ENCODE data around the gene NHEJ1. TPM values are rescaled to one million over a fixed set of nuclear protein-coding genes. Genes with fewer than 3 reads are reported as not detected.
A peak's percentile ranks its signal among the peaks of the same experiment; 100 is the strongest.

Gene NHEJ1
- total and polyA plus RNA-seq, 5 experiments from 2014 or later = 16.6 to 29.1 (median 20.1) TPM

DNA sequence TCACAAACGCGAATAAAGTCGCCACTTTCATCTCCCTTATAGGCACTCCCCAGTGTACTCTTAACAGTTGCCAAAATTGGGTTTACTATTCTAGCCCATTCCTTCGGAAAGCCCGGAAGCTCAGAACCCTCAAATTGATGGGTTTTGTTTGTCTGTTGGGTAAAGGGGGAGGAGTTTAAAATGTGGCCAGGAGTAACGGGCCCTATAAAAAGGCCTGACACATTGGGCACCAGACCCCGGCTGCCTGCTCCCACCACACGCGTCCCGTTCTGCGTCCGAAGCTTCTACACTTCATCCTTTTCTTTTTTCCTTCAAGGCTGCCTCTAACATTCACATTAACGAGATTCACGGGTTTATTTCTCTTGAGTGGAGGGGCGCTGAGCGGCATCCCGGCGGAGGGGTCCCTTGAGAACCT, 837 bp downstream of the NHEJ1 start:
- H3K36me3 Mint-ChIP-seq = peaks cover 2 to 27% (median 12%) of the 10 kb centered on the region in 3 donors
- H3K4me1 Mint-ChIP-seq = peaks cover 16 to 35% (median 17%) of the 10 kb centered on the region in 4 donors
- POLR2A ChIA-PET = interaction anchor here (0.6 to 5.6 kb wide), 17 partner anchors 10 to 136 kb away, joined by 3 to 30 read pairs (median 5); partner anchors contain the start of genes ANKZF1, ATG9A, CNPPD1 and DNAJB2
- H3K9me3 Mint-ChIP-seq = no peaks in the 10 kb centered on the region
- DNase-seq = no peak
- ATAC-seq = no peak
- H3K27me3 Mint-ChIP-seq = no peaks in the 10 kb centered on the region
- peak overlapping the region; percentile 76 to 99 (median 97) for H3K27ac Mint-ChIP-seq
- H3K4me3 Mint-ChIP-seq = peak overlapping the region; percentile 86 to 99 (median 93)

GRCh38 chr2:219158586-219158985, 2.0 kb downstream of the NHEJ1 start:
- Mint-ChIP-seq H3K4me3 (peak overlapping the region in 1 of 10 donors; percentile 24), H3K4me1 (peaks cover 16 to 35% (median 17%) of the 10 kb centered on the region in 4 donors), H3K36me3 (peaks cover 6 to 32% (median 12%) of the 10 kb centered on the region in 3 donors), H3K9me3 (no peaks in the 10 kb centered on the region), H3K27ac (no peak overlapping the region), H3K27me3 (no peaks in the 10 kb centered on the region)
- ATAC-seq = no peak
- no peak for DNase-seq
- POLR2A ChIA-PET = interaction anchor here (0.7 to 5.6 kb wide), 8 partner anchors 18 to 141 kb away, joined by 3 to 30 read pairs (median 8); partner anchors contain the start of genes ANKZF1, ATG9A, CNPPD1 and TUBA4A

- peaks cover 11 to 38% (median 12%) of the 10 kb centered on the region in 3 donors for H3K36me3 Mint-ChIP-seq
- DNase-seq (no peak), ATAC-seq (no peak)
- H3K9me3 Mint-ChIP-seq = no peaks in the 10 kb centered on the region
- H3K27ac Mint-ChIP-seq = no peak overlapping the region
- POLR2A ChIA-PET = interaction anchor here (0.7 to 5.6 kb wide), 4 partner anchors 19 to 95 kb away, joined by 3 to 30 read pairs (median 15); partner anchors contain the start of genes CNPPD1, TUBA4A, TUBA4B and ZFAND2B
- peaks cover 16 to 35% (median 17%) of the 10 kb centered on the region in 4 donors for H3K4me1 Mint-ChIP-seq
- H3K4me3 Mint-ChIP-seq = no peak overlapping the region
- no peaks in the 10 kb centered on the region for H3K27me3 Mint-ChIP-seq
These were observed 2.6 kb downstream of the NHEJ1 start for GRCh38 chr2:219158025-219158424.

- H3K36me3 Mint-ChIP-seq = peaks cover 12 to 40% (median 13%) of the 10 kb centered on the region in 3 donors
- POLR2A ChIA-PET = interaction anchor here (0.8 to 1.9 kb wide), 2 partner anchors 11 to 19 kb away, joined by 3 to 4 read pairs; partner anchors contain the start of gene CNPPD1
- no peak for ATAC-seq
These were observed 3.2 kb downstream of the NHEJ1 start for GRCh38 chr2:219157396-219157795.

GRCh38 chr2:219155054-219155644, 5.5 kb downstream of the NHEJ1 start:
- peaks cover 12 to 62% (median 21%) of the 10 kb centered on the region in 3 donors for H3K36me3 Mint-ChIP-seq
- H3K4me1 Mint-ChIP-seq = peaks cover 7 to 18% (median 9%) of the 10 kb centered on the region in 4 donors
- POLR2A ChIA-PET = interaction anchor here (0.6 to 1.0 kb wide), 2 partner anchors 57 to 278 kb away, joined by 3 to 4 read pairs; no protein-coding TSS in a partner anchor
- DNase-seq (peak in 6 of 10 donors; percentile 24 to 69 (median 49)), ATAC-seq (peak in 1 of 2 donors; percentile 38)
- no peak overlapping the region for H3K4me3 Mint-ChIP-seq
- no peaks in the 10 kb centered on the region for H3K9me3 Mint-ChIP-seq
- no peak overlapping the region for H3K27ac Mint-ChIP-seq
- no peaks in the 10 kb centered on the region for H3K27me3 Mint-ChIP-seq

More at GRCh38 chr2:219157396-219157795, 3.2 kb downstream of the NHEJ1 start:
- no peak overlapping the region for H3K27ac Mint-ChIP-seq
- H3K4me3 Mint-ChIP-seq = no peak overlapping the region
- peaks cover 16 to 35% (median 17%) of the 10 kb centered on the region in 4 donors for H3K4me1 Mint-ChIP-seq
- H3K27me3 Mint-ChIP-seq = no peaks in the 10 kb centered on the region
- H3K9me3 Mint-ChIP-seq = no peaks in the 10 kb centered on the region
- no peak for DNase-seq

DNA sequence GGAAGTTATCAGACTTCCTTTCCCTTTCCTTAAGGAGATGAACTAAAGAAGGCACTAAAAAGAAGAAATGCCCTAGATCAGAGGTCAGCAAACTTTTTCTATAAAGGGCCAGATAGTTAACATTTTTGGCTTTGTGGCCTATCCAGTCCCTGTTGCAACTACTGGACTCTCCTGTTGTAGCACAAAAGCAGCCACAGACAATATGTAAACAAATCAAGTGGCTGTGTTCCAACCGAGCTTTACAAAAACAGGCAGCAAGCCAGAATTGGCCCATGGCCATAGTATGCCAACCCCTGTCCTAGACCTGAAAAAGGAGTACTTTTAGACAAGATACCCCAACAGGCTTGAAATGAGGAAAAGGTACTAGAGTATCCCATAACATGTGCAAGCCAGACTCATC, 10.9 kb downstream of the NHEJ1 start:
- POLR2A ChIA-PET = no interaction called here
- Mint-ChIP-seq H3K36me3 (peaks cover 10 to 86% (median 50%) of the 10 kb centered on the region in 3 donors), H3K27ac (no peak overlapping the region)

GRCh38 chr2:219142329-219142728, 18.3 kb downstream of the NHEJ1 start:
- no peak for ATAC-seq
- no peak overlapping the region for H3K4me3 Mint-ChIP-seq
- H3K27me3 Mint-ChIP-seq = no peaks in the 10 kb centered on the region
- no peak for DNase-seq
- peak overlapping the region in 1 of 10 donors; percentile 69 for H3K27ac Mint-ChIP-seq
- H3K9me3 Mint-ChIP-seq = no peaks in the 10 kb centered on the region
- H3K4me1 Mint-ChIP-seq = peaks cover 0 to 9% (median 2%) of the 10 kb centered on the region in 4 donors
- peaks cover 20 to 94% (median 63%) of the 10 kb centered on the region in 3 donors for H3K36me3 Mint-ChIP-seq
- POLR2A ChIA-PET = interaction anchor here (0.5 to 0.6 kb wide), 2 partner anchors 41 to 316 kb away, joined by 3 read pairs; no protein-coding TSS in a partner anchor

More for the DNA sequence above, 10.9 kb downstream of the NHEJ1 start:
- no peak overlapping the region for H3K4me3 Mint-ChIP-seq
- H3K9me3 Mint-ChIP-seq = no peaks in the 10 kb centered on the region
- no peaks in the 10 kb centered on the region for H3K27me3 Mint-ChIP-seq
- peaks cover 0 to 1% (median 0%) of the 10 kb centered on the region in 4 donors for H3K4me1 Mint-ChIP-seq
- no peak for DNase-seq
- ATAC-seq = no peak

GRCh38 chr2:219140722-219141121, 19.9 kb downstream of the NHEJ1 start:
- Mint-ChIP-seq H3K4me1 (peaks cover 0 to 11% (median 2%) of the 10 kb centered on the region in 4 donors), H3K27ac (no peak overlapping the region), H3K9me3 (no peaks in the 10 kb centered on the region), H3K36me3 (peaks cover 14 to 88% (median 55%) of the 10 kb centered on the region in 3 donors), H3K4me3 (no peak overlapping the region), H3K27me3 (no peaks in the 10 kb centered on the region)
- DNase-seq = no peak
- POLR2A ChIA-PET = no interaction called here
- no peak for ATAC-seq

DNA sequence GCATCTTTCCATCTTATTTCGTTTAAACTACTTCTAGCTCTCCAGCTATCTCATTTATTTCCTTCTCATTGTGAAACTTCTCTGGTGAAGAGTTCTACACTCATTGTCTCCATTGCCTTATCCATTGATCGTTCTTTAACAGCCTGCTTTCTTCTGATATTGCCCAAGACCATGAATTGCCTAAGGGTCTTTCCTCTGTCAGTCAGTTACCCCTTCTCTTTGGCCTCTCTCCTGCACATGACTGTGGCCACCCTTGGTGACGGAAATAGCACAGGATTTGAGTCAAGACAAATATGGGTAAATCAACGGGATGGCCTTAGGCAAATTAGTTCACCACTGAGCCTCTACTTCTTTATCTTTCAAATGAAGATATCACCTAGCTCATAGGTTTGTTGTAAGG, 26.6 kb downstream of the NHEJ1 start:
- ATAC-seq (no peak), DNase-seq (no peak)
- Mint-ChIP-seq H3K9me3 (no peaks in the 10 kb centered on the region), H3K4me3 (no peak overlapping the region), H3K4me1 (peaks cover 0 to 15% (median under 1%) of the 10 kb centered on the region in 4 donors), H3K27ac (no peak overlapping the region), H3K27me3 (no peaks in the 10 kb centered on the region), H3K36me3 (peaks cover 0 to 54% (median 11%) of the 10 kb centered on the region in 3 donors)
- POLR2A ChIA-PET = no interaction called here

DNA sequence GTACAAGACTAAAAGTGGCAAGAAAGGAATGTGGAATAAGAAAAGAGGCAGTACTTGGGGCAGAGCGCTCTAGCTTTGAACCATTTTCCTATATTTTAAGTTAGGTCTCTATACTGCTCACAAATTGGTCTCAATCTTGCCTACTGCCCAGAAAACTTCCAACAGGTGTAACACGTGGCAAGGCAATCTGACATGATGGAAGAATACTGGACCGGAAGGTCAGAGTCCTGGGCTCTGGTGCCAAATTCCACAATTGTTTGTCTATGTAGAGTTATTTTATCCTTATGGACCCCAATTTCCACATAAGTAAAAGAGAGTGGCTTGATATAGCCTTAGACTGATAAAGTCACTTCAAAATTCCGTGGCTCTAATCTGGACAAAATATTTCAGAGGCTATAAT, 28.9 kb downstream of the NHEJ1 start:
- peaks cover 0 to 45% (median 15%) of the 10 kb centered on the region in 3 donors for H3K36me3 Mint-ChIP-seq
- DNase-seq (no peak), ATAC-seq (no peak)
- no peak overlapping the region for H3K27ac Mint-ChIP-seq
- H3K4me1 Mint-ChIP-seq = peaks cover 0 to 21% (median 7%) of the 10 kb centered on the region in 4 donors
- no peak overlapping the region for H3K4me3 Mint-ChIP-seq
- H3K9me3 Mint-ChIP-seq = no peaks in the 10 kb centered on the region
- H3K27me3 Mint-ChIP-seq = no peaks in the 10 kb centered on the region
- POLR2A ChIA-PET = no interaction called here

GRCh38 chr2:219131327-219131726, 29.3 kb downstream of the NHEJ1 start:
- DNase-seq (no peak), ATAC-seq (no peak)
- Mint-ChIP-seq H3K4me3 (no peak overlapping the region), H3K27me3 (no peaks in the 10 kb centered on the region), H3K4me1 (peaks cover 0 to 24% (median 9%) of the 10 kb centered on the region in 4 donors), H3K27ac (no peak overlapping the region), H3K36me3 (peaks cover 0 to 48% (median 17%) of the 10 kb centered on the region in 3 donors), H3K9me3 (no peaks in the 10 kb centered on the region)
- POLR2A ChIA-PET = no interaction called here

GRCh38 chr2:219129589-219129988, 31.0 kb downstream of the NHEJ1 start:
- POLR2A ChIA-PET = interaction anchor here (0.7 kb wide), 1 partner anchor 522 kb away, joined by 3 read pairs; no protein-coding TSS in a partner anchor
- Mint-ChIP-seq H3K36me3 (peaks cover 0 to 47% (median 15%) of the 10 kb centered on the region in 3 donors), H3K4me1 (peaks cover 14 to 34% (median 21%) of the 10 kb centered on the region in 4 donors), H3K4me3 (no peak overlapping the region), H3K27ac (no peak overlapping the region), H3K9me3 (no peaks in the 10 kb centered on the region), H3K27me3 (no peaks in the 10 kb centered on the region)
- DNase-seq = no peak
- no peak for ATAC-seq

GRCh38 chr2:219128396-219128795, 32.2 kb downstream of the NHEJ1 start:
- H3K27me3 Mint-ChIP-seq = no peaks in the 10 kb centered on the region
- H3K27ac Mint-ChIP-seq = peak overlapping the region in 1 of 10 donors; percentile 36
- H3K4me3 Mint-ChIP-seq = no peak overlapping the region
- H3K36me3 Mint-ChIP-seq = peaks cover 0 to 44% (median 12%) of the 10 kb centered on the region in 3 donors
- POLR2A ChIA-PET = no interaction called here
- DNase-seq = no peak
- H3K4me1 Mint-ChIP-seq = peaks cover 22 to 43% (median 25%) of the 10 kb centered on the region in 4 donors
- ATAC-seq = no peak
- no peaks in the 10 kb centered on the region for H3K9me3 Mint-ChIP-seq

All from naive thymus-derived CD8-positive, alpha-beta T cell (primary cell).